Endothelial cell of umbilical vein (primary cell): ENCODE results near the gene PGR.

Experiments
- CTCF ChIP-seq, 2 donors: IDR thresholded peaks; 1 replicate in 1 of 2; 2 replicates in 1 of 2; pipeline ENCODE4 v1.5.1; 2011; ENCODE audit warnings: low read length in 2 of 2, mild to moderate bottlenecking in 2 of 2, moderate library complexity in 2 of 2, control low read depth in 1 of 2, inconsistent platforms in 1 of 2, low read depth in 1 of 2; ENCODE audit not compliant: insufficient read depth in 1 of 2; ENCODE audit errors: extremely low read depth in 1 of 2
- MYC ChIP-seq: IDR thresholded peaks from one replicate; pipeline ENCODE4 v1.6.1; 2011; ENCODE audit warnings: mild to moderate bottlenecking, low read depth, low read length

GRCh38 chr11:101158119-101158518 lies 28.5 kb upstream of the PGR start:
- no peak for TF ChIP-seq CTCF (IDR thresholded peaks at IDR 0.05; ENCODE audit: extremely low read depth in 1 of 2, insufficient read depth in 1 of 2, low read depth in 1 of 2, low read length in 2 of 2)
- no peak for TF ChIP-seq MYC
